22Rv1 (cell line): ENCODE data around the gene RAB26.
"Not testable (repeated sequence)": the region's sequence is repeated elsewhere in the genome, so short reads cannot be mapped to it uniquely, and the experiment has no call there.

Source experiments
- CTCF ChIP-seq: fragments of 450-650 bp; IDR thresholded peaks from 2 replicates; pipeline ENCODE4 v1.5.1; 2017; ENCODE audit warnings: mild to moderate bottlenecking
- ZFX ChIP-seq: fragments of 450-650 bp; IDR thresholded peaks from 2 replicates; pipeline ENCODE4 v1.6.1; 2017; ENCODE audit warnings: antibody characterized with exemption, borderline replicate concordance

DNA sequence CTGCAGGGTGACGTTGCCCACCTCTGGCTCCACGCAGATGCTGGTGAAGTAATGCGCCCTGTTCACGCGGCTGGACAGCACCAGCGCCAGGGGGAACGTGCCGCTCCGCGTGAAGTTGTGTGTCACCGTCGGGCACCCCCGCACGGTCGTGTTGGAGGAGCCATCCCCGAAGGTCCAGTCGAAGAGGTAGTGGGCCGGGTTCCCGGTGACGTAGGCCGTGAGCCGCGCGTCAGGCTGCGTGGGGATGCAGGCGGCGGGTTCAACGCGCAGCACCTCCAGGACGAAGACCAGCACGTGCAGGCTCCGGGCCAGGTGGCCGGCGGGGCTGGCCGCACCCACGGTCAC is 37.4 kb upstream of the RAB26 start:
- TF ChIP-seq CTCF, ZFX: not testable (repeated sequence)
